ENCODE results near the gene SLC25A27. TPM values are rescaled to one million over a fixed set of nuclear protein-coding genes. Genes with fewer than 3 reads are reported as not detected.

The SLC25A27 gene
- total and polyA plus RNA-seq, 2 experiments from 2014 or later, result 8.5 to 16.2 TPM

- no peak overlapping the region for H3K27ac Mint-ChIP-seq
- Histone ChIP-seq H3K79me2 (replicated peaks; ENCODE audit: insufficient read depth) (no peaks in the 10 kb centered on the region), H3K9me2 (ENCODE audit: insufficient read depth) (no peaks in the 10 kb centered on the region), H3K4me2 (no peak overlapping the region), H3K4me1 (ENCODE audit: insufficient read depth) (no peaks in the 10 kb centered on the region), H3F3A (replicated peaks; ENCODE audit: low read depth) (no peaks in the 10 kb centered on the region), H2AFZ (no peak overlapping the region), H3K27ac (ENCODE audit: low read depth) (no peak overlapping the region), H3K27me3 (ENCODE audit: insufficient read depth) (no peaks in the 10 kb centered on the region), H4K20me1 (replicated peaks; ENCODE audit: insufficient read depth) (no peaks in the 10 kb centered on the region), H3K4me3 (no peak overlapping the region), H3K36me3 (ENCODE audit: insufficient read depth) (no peaks in the 10 kb centered on the region)
- H3K4me3 Mint-ChIP-seq, result no peak overlapping the region
- no peaks in the 10 kb centered on the region for H3K4me1 Mint-ChIP-seq
- DNase-seq (ENCODE audit: low spot score), result no peak
- ATAC-seq, result no peak
- no peaks in the 10 kb centered on the region for H3K36me3 Mint-ChIP-seq (ENCODE audit: low read depth)
- H3K9me3 Mint-ChIP-seq, result no peaks in the 10 kb centered on the region
- peaks cover 1% of the 10 kb centered on the region for H3K27me3 Mint-ChIP-seq (ENCODE audit: insufficient read depth, low read depth, poor library complexity)
- TF ChIP-seq ETS1 (IDR thresholded peaks at IDR 0.05) (no peak), EZH2 (IDR thresholded peaks at IDR 0.05; ENCODE audit: low read depth, unreplicated experiment) (no peak), STAT1 (IDR thresholded peaks at IDR 0.05; ENCODE audit: unreplicated experiment) (no peak), JUNB (IDR thresholded peaks at IDR 0.05; ENCODE audit: unreplicated experiment) (no peak), CTCF (conservative IDR thresholded peaks at IDR 0.05; ENCODE audit: low read depth in 2 of 2) (no peak), CREB1 (CRISPR knock-in tag; IDR thresholded peaks at IDR 0.05; ENCODE audit: low read depth) (no peak), REST (IDR thresholded peaks at IDR 0.05; ENCODE audit: unreplicated experiment) (no peak), ZNF331 (CRISPR knock-in tag; IDR thresholded peaks at IDR 0.05; ENCODE audit: low read depth) (no peak), POLR2AphosphoS5 (IDR thresholded peaks at IDR 0.05; ENCODE audit: low read depth) (no peak), ZNF462 (CRISPR knock-in tag; IDR thresholded peaks at IDR 0.05) (no peak), EZH2phosphoT487 (IDR thresholded peaks at IDR 0.05; ENCODE audit: unreplicated experiment) (no peak), ZNF114 (CRISPR knock-in tag; IDR thresholded peaks at IDR 0.05) (no peak), NANOG (IDR thresholded peaks at IDR 0.05; ENCODE audit: borderline replicate concordance) (no peak)
Observed at GRCh38 chr6:46606338-46606737, 46.4 kb upstream of the SLC25A27 start.

All from GM23338 (cell line).